HFFc6 (cell line): ENCODE results near the gene TTC32. TPM values are rescaled to one million over a fixed set of nuclear protein-coding genes. Genes with fewer than 3 reads are reported as not detected.

ENCODE experiments used
- DNase-seq: peaks from one replicate; pipeline ENCODE4 v3.0.0-alpha.2; 2018
- H3K27ac Mint-ChIP-seq: 2 replicates; pipeline ENCODE4 v1.8.0; 2020; ENCODE audit warnings: mild to moderate bottlenecking, mixed read lengths
- H3K27me3 Mint-ChIP-seq: 2 replicates; pipeline ENCODE4 v1.8.0; 2021; ENCODE audit warnings: mild to moderate bottlenecking, moderate library complexity, mixed read lengths; ENCODE audit not compliant: insufficient read depth
- H3K36me3 Mint-ChIP-seq: 2 replicates; pipeline ENCODE4 v1.8.0; 2021; ENCODE audit warnings: low read depth, mixed read lengths
- H3K4me1 Mint-ChIP-seq: 2 replicates; pipeline ENCODE4 v1.8.0; 2020; ENCODE audit warnings: low read depth, mixed read lengths
- H3K4me3 Mint-ChIP-seq: 2 replicates; pipeline ENCODE4 v1.8.0; 2020; ENCODE audit warnings: mild to moderate bottlenecking, moderate library complexity, mixed read lengths
- H3K9me3 Mint-ChIP-seq: 2 replicates; pipeline ENCODE4 v1.8.0; 2020; ENCODE audit warnings: mild to moderate bottlenecking, mixed read lengths
- CTCF ChIP-seq: fragments of 200-600 bp; sonication (generic); IDR thresholded peaks from 2 replicates; pipeline ENCODE4 v1.5.0; 2021; ENCODE audit warnings: antibody characterized with exemption, mild to moderate bottlenecking
- total RNA-seq, 6 experiments: library from RNA; stranded (reverse); fragmentation: NEBNext Ultra II Directional; extraction: Animal tissue kit (Norgen Biotek cat#: 25700); gene quantifications; 2 replicates in 1 of 6; 3 replicates in 5 of 6; pipeline ENCODE4 v1.2.3, GENCODE V29; 2021

Gene TTC32
- total RNA-seq, 6 experiments from 2014 or later = 3.9 to 5.9 (median 4.8) TPM

DNA sequence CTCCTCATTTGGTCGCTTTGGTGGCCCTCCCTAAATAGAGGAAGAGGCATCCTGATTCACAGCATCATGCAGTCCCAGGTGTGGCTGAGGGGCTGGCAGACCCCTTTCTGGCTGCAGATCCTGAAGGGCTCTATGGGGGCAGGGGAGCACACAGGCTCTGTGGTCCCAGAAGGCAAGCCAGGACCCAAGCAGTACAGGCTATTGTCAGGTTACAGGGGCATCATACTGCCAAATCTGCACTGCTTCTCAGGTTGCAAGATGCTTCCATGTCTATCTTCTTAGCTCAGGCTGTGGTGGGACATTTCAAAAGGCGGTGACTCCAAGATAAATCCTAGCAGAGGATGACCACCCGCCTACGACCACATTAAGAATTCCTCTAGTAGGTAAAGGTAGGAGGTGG, 54.3 kb downstream of the TTC32 start:
- no peak overlapping the region for H3K4me3 Mint-ChIP-seq
- H3K27ac Mint-ChIP-seq = no peak overlapping the region
- H3K9me3 Mint-ChIP-seq = no peaks in the 10 kb centered on the region
- H3K27me3 Mint-ChIP-seq = peaks cover 31% of the 10 kb centered on the region
- no peak for TF ChIP-seq CTCF
- no peaks in the 10 kb centered on the region for H3K4me1 Mint-ChIP-seq
- no peaks in the 10 kb centered on the region for H3K36me3 Mint-ChIP-seq
- no peak for DNase-seq

Other genes with a start within 250 kb of the TTC32 start
- 1 to 10 TPM; 4.5 to 5.4 (median 5.2) TPM for gene WDR35, start 88.1 kb upstream of the TTC32 start, total RNA-seq
- gene MATN3, start 110.7 kb upstream of the TTC32 start, total RNA-seq = 1 to 10 TPM in 5 of 6 experiments, under 1 TPM in 1; 0.69 to 1.5 (median 1.2) TPM
- 100 to 1,000 TPM; 218 to 254 (median 240) TPM for gene LAPTM4A, start 149.6 kb upstream of the TTC32 start, total RNA-seq